ENCODE data around the gene COMMD9.

The COMMD9 gene

DNA sequence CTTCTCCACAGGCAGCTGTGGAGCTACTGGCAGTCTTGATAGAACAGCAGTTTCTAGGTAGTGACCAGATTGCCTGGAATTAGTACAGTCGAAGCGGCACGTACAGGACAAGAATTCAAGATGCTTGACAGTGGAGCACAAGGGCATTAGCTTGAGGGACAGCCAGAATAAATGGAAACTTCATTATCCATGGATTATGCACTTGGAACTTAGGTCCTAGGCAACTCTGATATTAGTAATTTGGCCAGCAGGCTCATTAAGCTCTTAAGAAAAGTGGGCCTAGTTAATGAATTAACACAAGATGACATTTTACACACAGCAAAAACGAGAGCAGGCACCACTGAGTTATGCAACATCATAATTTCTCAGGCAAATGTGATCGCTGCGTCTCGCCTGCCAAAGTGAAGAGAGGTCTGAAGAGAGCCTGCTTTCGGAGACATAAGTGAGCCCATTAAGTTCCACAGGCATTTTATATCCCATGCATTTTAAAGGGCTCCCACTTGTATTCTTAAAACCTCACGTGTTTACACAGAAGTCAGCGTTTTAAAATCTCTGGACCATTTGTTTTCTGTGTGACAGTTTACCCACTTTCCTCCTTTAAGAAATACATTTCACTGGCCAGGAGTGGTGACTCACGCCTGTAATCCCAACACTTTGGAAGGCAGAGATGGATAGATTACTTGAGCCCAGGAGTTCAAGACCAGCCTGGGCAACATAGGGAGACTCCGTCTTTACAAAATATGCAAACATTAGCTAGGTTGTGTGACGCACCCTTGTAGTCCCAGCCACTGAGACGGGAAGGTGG is 66.2 kb downstream of the COMMD9 start:
- DNase-seq (ENCODE audit: low read depth): no peak
